Rectal smooth muscle tissue (tissue), 1 donor: ENCODE measurements around the gene SMC1B.
"Not testable (repeated sequence)": the region's sequence is repeated elsewhere in the genome, so short reads cannot be mapped to it uniquely, and the experiment has no call there.

ENCODE experiments used
- H3K27ac ChIP-seq: one replicate; pipeline ENCODE4 v1.7.0; 2013; ENCODE audit warnings: low read depth, low read length, inconsistent platforms
- H3K27me3 ChIP-seq: one replicate; pipeline ENCODE4 v1.7.0; 2013; ENCODE audit warnings: low read length; ENCODE audit not compliant: control insufficient read depth, insufficient read depth
- H3K36me3 ChIP-seq: one replicate; pipeline ENCODE4 v1.7.0; 2013; ENCODE audit warnings: low read length; ENCODE audit not compliant: control insufficient read depth, insufficient read depth
- H3K4me1 ChIP-seq: one replicate; pipeline ENCODE4 v1.7.0; 2013; ENCODE audit warnings: low read length; ENCODE audit not compliant: control insufficient read depth, insufficient read depth
- H3K4me3 ChIP-seq: one replicate; pipeline ENCODE4 v1.7.0; 2013; ENCODE audit warnings: low read length
- H3K9ac ChIP-seq: one replicate; pipeline ENCODE4 v1.7.0; 2013; ENCODE audit warnings: low read length

SMC1B gene

DNA sequence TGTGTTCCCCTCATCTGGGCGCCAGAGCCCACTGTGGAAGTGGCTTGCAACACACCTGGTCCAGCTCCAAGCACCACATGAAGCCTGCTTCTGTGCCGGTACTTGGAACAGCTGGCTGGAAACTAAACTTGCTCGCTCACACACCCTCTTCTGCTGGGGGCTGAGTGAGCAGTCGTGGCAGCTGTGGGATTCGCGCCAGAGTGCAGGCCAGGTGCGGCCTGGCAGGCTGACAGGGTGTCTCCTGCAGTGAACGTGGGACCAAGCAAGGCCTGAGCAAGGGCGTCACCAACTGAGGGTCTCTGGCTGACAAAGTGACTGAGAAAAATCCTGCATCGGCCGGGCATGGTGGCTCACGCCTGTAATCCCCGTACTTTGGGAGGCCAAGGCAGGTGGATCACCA lies 15.2 kb downstream of the SMC1B start:
- H3K4me3 ChIP-seq = no peak overlapping the region
- no peaks in the 10 kb centered on the region for H3K27me3 ChIP-seq
- no peaks in the 10 kb centered on the region for H3K36me3 ChIP-seq
- no peaks in the 10 kb centered on the region for H3K4me1 ChIP-seq
- H3K9ac ChIP-seq = no peak overlapping the region
- no peak overlapping the region for H3K27ac ChIP-seq

DNA sequence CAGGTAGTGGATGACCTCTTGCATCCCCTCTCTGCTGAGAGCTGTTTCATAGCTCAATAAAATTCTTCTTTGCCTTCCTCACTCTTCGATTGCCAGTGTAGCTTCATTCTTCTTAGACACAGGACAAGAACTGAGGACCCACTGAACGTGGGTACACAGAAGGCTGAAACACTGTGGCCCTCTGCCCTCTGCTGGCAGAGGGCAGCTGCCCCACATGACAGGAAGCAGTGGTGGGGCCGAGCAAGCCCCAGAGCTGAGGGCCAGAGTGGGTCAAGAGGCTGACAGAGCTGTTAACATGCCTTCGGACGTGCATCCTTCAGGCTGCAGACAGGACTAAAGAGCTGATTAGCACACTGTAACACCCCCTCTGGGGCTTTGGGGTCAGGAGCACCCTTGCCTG lies 15.6 kb downstream of the SMC1B start:
- Histone ChIP-seq H3K4me3 (no peak overlapping the region), H3K27me3 (no peaks in the 10 kb centered on the region), H3K9ac (no peak overlapping the region), H3K4me1 (no peaks in the 10 kb centered on the region), H3K36me3 (no peaks in the 10 kb centered on the region), H3K27ac (no peak overlapping the region)

DNA sequence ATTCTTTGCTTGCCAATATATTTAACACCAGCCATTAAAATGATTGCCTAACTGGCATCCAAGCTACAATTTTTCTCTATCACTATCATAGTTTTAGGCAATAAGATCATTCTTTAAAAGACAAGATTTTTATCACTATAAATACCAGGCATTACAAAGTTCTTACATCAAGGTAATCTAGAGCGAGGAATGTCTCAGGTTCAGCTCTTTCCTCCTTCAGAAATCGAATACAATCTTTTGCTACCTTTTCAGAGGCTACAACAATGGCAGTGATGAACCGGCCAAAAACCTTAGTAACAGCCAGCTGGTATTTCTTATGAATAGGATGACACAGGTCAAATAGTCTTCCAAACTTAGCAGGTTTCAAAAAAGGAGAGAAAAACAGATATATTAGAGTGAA lies 23.9 kb downstream of the SMC1B start:
- H3K27me3 ChIP-seq = no peaks in the 10 kb centered on the region
- H3K9ac ChIP-seq = no peak overlapping the region
- no peaks in the 10 kb centered on the region for H3K4me1 ChIP-seq
- H3K36me3 ChIP-seq = no peaks in the 10 kb centered on the region
- no peak overlapping the region for H3K4me3 ChIP-seq
- H3K27ac ChIP-seq = no peak overlapping the region

DNA sequence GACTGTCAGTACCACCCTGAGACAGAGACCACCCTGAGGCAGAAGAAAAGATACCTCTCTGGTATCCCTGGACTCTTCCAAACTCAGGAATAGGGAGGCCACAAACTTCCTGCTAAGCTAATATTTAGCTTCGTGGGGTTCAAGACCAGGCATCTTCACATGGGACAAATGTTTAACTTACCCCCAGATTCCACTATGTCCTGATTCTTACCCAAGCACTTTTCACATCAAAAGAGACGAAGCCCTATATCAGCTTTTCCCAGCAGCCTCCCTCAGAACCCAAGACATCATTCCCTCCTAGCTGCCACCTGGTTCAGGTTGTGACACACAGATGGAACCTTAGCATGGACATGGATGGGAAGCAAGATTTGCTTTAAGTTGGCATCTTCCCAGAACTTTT lies 32.1 kb downstream of the SMC1B start:
- Histone ChIP-seq H3K9ac (no peak overlapping the region), H3K27me3 (no peaks in the 10 kb centered on the region), H3K27ac (no peak overlapping the region), H3K4me3 (no peak overlapping the region), H3K4me1 (no peaks in the 10 kb centered on the region), H3K36me3 (no peaks in the 10 kb centered on the region)

DNA sequence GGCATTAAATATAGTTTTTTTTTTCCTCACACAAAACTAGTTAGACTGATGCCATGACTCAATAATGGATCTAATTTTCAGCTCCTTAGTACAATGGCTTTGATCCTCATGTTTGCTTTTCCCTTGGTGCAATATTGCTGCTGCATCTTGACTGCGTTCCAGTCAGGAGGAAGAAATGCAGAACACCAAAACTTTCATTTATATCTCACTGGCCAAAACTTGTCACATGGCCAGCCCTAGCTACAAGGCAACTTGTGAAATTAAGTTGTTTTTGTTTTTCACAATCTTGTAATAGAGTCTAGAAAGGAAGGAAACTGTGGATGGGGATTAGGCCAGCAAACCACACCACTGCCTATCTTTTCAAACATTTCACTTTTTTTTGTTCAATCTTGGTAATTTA lies 36.7 kb downstream of the SMC1B start:
- no peak overlapping the region for H3K27ac ChIP-seq
- H3K9ac ChIP-seq = no peak overlapping the region
- H3K27me3 ChIP-seq = no peaks in the 10 kb centered on the region
- no peaks in the 10 kb centered on the region for H3K4me1 ChIP-seq
- no peak overlapping the region for H3K4me3 ChIP-seq
- H3K36me3 ChIP-seq = no peaks in the 10 kb centered on the region

DNA sequence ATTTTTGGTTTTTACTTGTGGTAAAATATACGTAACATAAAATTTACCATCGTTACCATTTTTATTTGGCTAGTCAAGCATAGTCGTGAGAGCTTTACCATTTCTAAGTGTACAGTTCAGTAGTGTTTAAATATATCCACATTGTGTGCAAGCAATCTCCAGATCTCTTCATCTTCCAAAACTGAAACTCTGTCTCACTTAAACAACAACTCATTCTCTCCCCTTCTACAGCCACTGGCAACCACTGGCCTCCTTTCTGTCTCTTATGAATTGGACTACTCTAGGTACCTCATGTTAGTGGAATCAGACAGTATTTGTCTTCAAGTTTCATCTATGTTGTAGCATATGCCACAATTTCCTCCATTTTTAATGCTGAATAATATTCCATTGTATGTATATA lies 37.4 kb downstream of the SMC1B start:
- Histone ChIP-seq H3K27me3 (no peaks in the 10 kb centered on the region), H3K27ac (no peak overlapping the region), H3K4me3 (no peak overlapping the region), H3K36me3 (no peaks in the 10 kb centered on the region), H3K9ac (no peak overlapping the region), H3K4me1 (no peaks in the 10 kb centered on the region)

DNA sequence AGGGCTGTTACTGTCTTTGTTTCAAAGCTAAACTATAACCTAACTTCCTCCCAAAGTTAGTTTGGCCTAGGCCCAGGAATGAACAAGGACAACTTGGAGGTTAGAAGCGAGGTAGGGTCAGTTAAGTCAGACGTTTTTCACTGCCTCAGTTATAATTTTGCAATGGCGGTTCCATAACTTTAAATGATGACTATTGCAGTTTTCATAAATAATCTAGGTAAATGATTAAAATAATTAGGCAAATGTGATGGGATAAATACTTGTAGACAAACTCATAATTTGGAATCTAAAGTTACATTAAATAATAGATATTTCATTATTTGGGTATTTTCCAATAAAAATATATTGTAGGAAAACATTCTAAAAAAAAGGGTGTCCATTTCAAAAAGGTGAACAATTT lies 39.8 kb downstream of the SMC1B start:
- not testable (repeated sequence) for H3K36me3 ChIP-seq, H3K9ac ChIP-seq, H3K4me3 ChIP-seq, H3K27me3 ChIP-seq, H3K4me1 ChIP-seq, H3K27ac ChIP-seq

DNA sequence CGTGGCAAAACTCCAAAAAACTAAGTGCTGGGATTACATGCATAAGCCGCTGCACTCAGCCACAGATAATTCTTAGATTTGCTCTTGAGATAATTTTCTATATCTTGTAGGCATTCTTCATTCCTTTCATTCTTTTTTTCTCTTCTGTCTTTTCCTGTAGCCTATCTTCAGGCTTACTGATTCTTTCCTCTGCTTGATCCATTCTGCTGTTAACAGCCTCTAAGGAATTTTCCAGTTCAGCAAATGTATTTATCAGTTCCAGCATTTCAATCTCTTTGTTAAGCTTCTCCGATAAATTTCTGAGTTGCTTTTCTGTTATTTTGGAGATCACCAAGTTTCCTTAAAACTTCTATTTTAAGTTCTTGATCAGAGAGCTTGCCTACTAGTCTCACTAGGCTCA lies 46.7 kb downstream of the SMC1B start:
- Histone ChIP-seq H3K36me3 (no peaks in the 10 kb centered on the region), H3K27me3 (no peaks in the 10 kb centered on the region), H3K4me1 (no peaks in the 10 kb centered on the region), H3K9ac (no peak overlapping the region), H3K4me3 (no peak overlapping the region), H3K27ac (no peak overlapping the region)

DNA sequence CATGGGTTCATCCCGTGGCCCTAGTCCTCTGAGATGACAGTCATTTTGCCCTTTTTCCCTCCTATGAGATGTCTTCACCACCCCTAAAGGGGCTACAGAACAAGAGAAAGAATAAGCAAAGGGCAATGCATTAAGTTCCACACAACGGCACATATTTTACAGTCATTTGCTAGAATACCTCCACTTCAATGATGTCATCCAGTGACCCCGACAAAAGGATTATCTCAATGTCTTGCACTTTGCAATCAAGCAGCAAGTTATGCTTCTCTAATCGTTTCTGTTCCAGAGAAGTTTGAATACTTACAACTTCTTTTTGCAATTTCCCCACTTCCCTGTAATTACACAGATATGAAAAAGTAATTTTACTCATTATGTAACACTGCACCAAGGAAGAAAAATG lies 53.8 kb downstream of the SMC1B start:
- no peaks in the 10 kb centered on the region for H3K4me1 ChIP-seq
- no peak overlapping the region for H3K9ac ChIP-seq
- no peak overlapping the region for H3K4me3 ChIP-seq
- H3K36me3 ChIP-seq = no peaks in the 10 kb centered on the region
- no peaks in the 10 kb centered on the region for H3K27me3 ChIP-seq
- no peak overlapping the region for H3K27ac ChIP-seq

DNA sequence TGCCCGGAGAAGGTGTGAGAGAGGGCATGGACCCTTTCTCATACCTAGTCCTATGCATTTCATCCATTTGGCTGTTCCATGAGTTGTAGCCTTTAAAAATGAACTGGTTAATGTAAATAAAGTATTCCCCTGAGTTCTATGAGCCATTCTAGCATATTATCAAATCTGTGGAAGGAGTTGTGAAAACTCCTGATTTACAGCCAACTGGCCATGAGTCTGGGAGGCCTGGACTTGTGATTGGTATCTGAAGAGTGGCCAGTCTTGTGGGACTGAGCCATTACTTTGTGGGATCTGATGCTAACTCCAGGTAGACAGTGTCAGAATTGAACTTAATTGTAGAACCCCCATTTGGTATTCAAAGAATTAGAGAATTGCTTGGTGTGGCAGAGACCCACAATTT lies 55.3 kb downstream of the SMC1B start:
- Histone ChIP-seq H3K36me3 (no peaks in the 10 kb centered on the region), H3K4me1 (no peaks in the 10 kb centered on the region), H3K9ac (no peak overlapping the region), H3K27ac (no peak overlapping the region), H3K4me3 (no peak overlapping the region), H3K27me3 (no peaks in the 10 kb centered on the region)

DNA sequence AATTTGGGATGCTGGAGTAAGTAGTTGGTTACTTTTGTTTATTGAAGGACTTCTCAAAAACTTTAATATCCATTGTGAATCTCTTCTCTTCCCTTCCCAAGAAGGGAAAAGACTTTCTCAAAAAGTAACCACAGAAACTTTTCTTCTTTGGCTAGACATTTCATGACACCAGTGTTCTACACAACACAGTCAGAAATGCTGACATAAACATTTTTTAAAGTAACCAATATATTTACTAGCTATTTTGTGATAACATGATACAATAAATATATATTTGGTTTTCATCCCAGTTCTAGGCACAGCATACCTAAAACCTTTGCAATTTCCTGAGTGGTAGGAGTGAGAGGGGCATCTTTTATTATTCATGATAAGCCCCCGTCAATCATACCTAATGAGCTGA lies 55.9 kb downstream of the SMC1B start:
- Histone ChIP-seq H3K36me3 (no peaks in the 10 kb centered on the region), H3K9ac (no peak overlapping the region)

DNA sequence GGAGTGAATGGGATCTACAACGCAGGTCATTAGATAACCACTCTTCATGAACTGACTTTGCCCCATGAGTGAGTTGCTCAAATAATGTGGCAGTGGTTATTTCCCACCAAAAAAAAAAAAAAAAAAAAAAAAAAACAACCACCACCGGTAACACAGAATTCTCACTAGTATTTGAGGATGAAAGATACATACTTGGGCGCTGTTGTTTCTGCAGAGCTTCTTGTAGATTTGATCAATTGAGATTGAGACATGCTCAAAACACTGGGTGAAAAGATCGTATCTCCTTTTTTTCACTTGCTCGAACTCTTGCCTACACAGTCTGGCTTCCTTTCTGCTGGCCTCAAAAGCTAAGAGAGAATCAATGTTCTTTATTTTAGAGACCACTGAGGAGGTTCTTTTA lies 59.6 kb downstream of the SMC1B start:
- no peak overlapping the region for H3K9ac ChIP-seq
- H3K36me3 ChIP-seq = no peaks in the 10 kb centered on the region
- no peaks in the 10 kb centered on the region for H3K27me3 ChIP-seq
- H3K27ac ChIP-seq = no peak overlapping the region
- H3K4me1 ChIP-seq = no peaks in the 10 kb centered on the region
- H3K4me3 ChIP-seq = no peak overlapping the region

More for the DNA sequence above, 55.9 kb downstream of the SMC1B start:
- H3K4me3 ChIP-seq = no peak overlapping the region
- no peak overlapping the region for H3K27ac ChIP-seq
- no peaks in the 10 kb centered on the region for H3K4me1 ChIP-seq
- H3K27me3 ChIP-seq = no peaks in the 10 kb centered on the region

DNA sequence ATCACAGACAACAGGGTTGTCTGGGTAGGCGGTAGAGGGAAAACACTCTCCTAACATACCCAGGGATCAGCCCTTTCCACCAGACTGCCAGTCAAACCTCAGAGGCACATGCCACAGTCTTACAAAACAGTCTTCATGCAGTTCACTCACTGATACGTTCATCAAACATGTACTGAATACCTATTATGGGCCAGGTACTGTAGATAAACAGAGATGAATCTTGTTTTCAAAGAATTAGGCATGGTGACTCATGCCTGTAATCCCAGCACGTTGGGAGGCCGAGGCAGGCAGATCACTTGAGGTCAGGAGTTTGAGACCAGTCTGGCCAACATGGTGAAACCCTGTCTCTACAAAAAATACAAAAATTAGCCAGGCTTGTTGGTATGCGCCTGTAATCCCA lies 60.6 kb downstream of the SMC1B start:
- not testable (repeated sequence) for H3K4me3 ChIP-seq, H3K9ac ChIP-seq, H3K27me3 ChIP-seq, H3K36me3 ChIP-seq, H3K4me1 ChIP-seq, H3K27ac ChIP-seq

DNA sequence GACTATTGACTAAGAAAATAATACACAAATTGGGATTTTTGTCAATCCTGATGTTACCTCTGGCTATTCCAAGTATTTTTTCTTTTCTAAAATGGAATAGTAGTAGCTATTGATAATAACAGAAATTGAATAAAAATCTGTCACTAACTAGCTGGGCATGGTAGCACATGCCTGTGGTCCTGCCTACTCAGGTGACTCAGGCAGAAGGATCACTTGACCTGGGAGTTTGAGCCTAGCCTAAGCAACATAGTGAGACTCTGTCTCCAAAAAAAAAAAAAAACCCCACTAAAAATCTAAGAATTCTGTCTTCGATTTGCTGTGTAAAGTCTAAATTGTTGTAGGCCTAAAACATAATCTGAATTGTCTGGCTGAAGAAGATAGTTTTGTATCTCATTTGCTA lies 61.4 kb downstream of the SMC1B start:
- Histone ChIP-seq H3K4me3 (no peak overlapping the region), H3K27me3 (no peaks in the 10 kb centered on the region), H3K4me1 (no peaks in the 10 kb centered on the region), H3K27ac (no peak overlapping the region), H3K9ac (no peak overlapping the region), H3K36me3 (no peaks in the 10 kb centered on the region)
